ENCODE data around the gene RBM48.

Gene RBM48

GRCh38 chr7:92546856-92547497 is 18.4 kb downstream of the RBM48 start:
- no peak for DNase-seq

GRCh38 chr7:92547579-92547978 is 19.0 kb downstream of the RBM48 start:
- DNase-seq, result peak in 5 of 14 donors; percentile 4 to 59 (median 14)

- DNase-seq, result no peak
These were observed 21.6 kb downstream of the RBM48 start for GRCh38 chr7:92550194-92550593.

GRCh38 chr7:92557249-92557648 is 28.7 kb downstream of the RBM48 start:
- DNase-seq, result no peak

- DNase-seq, result no peak
These were observed 29.3 kb downstream of the RBM48 start for GRCh38 chr7:92557808-92558362.

GRCh38 chr7:92560602-92561001 is 32.0 kb downstream of the RBM48 start:
- DNase-seq, result no peak

GRCh38 chr7:92563345-92563744 is 34.8 kb downstream of the RBM48 start:
- no peak for DNase-seq

GRCh38 chr7:92567460-92567859 is 38.9 kb downstream of the RBM48 start:
- no peak for DNase-seq

GRCh38 chr7:92569137-92569536 is 40.5 kb downstream of the RBM48 start:
- DNase-seq, result no peak

- no peak for DNase-seq
These were observed 47.7 kb downstream of the RBM48 start for GRCh38 chr7:92576296-92576695.

GRCh38 chr7:92582948-92583347 is 54.4 kb downstream of the RBM48 start:
- no peak for DNase-seq

- DNase-seq, result no peak
These were observed 56.4 kb downstream of the RBM48 start for GRCh38 chr7:92584953-92585352.

- no peak for DNase-seq
These were observed 57.8 kb downstream of the RBM48 start for GRCh38 chr7:92586403-92586802.

GRCh38 chr7:92586841-92587240 is 58.2 kb downstream of the RBM48 start:
- DNase-seq, result no peak
